OCI-LY1 (cell line): ENCODE data around the gene FXYD4.

Source experiments
- H2AFZ ChIP-seq: fragments of 200-600 bp; sonication (generic), shearing (Covaris generic); 2 replicates; pipeline ENCODE4 v1.6.0; 2014; ENCODE audit warnings: antibody characterized with exemption, mild to moderate bottlenecking, low read length
- H3F3A ChIP-seq: fragments of 200-600 bp; sonication (generic), shearing (Covaris generic); 2 replicates; pipeline ENCODE4 v1.6.0; 2014; ENCODE audit warnings: mild to moderate bottlenecking, antibody characterized with exemption, low read length, moderate library complexity; ENCODE audit not compliant: insufficient read depth
- H3K27ac ChIP-seq: fragments of 200-600 bp; sonication (generic); 2 replicates; pipeline ENCODE4 v1.5.1; 2014; ENCODE audit warnings: low read length, mixed run types, mild to moderate bottlenecking, low read depth; ENCODE audit not compliant: poor library complexity, severe bottlenecking
- H3K27me3 ChIP-seq: fragments of 200-600 bp; sonication (generic); 2 replicates; pipeline ENCODE4 v1.6.0; 2014; ENCODE audit warnings: antibody characterized with exemption, mild to moderate bottlenecking, low read length, moderate library complexity; ENCODE audit not compliant: insufficient read depth
- H3K36me3 ChIP-seq: fragments of 200-600 bp; sonication (generic); 2 replicates; pipeline ENCODE4 v1.6.1; 2014; ENCODE audit warnings: mild to moderate bottlenecking, antibody characterized with exemption, low read length, moderate library complexity, mixed read lengths; ENCODE audit not compliant: insufficient read depth
- H3K4me1 ChIP-seq: fragments of 200-600 bp; sonication (generic); 2 replicates; pipeline ENCODE4 v1.5.1; 2014; ENCODE audit warnings: mild to moderate bottlenecking, low read length, moderate library complexity; ENCODE audit not compliant: insufficient read depth, severe bottlenecking
- H3K4me2 ChIP-seq: fragments of 200-600 bp; sonication (generic), shearing (Covaris generic); 2 replicates; pipeline ENCODE4 v1.6.1; 2014; ENCODE audit warnings: low read length
- H3K4me3 ChIP-seq: fragments of 200-600 bp; sonication (generic); 2 replicates; pipeline ENCODE4 v1.5.1; 2014; ENCODE audit warnings: low read length, low read depth, mild to moderate bottlenecking, mixed read lengths; ENCODE audit not compliant: poor library complexity, severe bottlenecking
- H3K79me2 ChIP-seq: fragments of 200-600 bp; shearing (Covaris generic); 2 replicates; pipeline ENCODE4 v1.6.1; 2016; ENCODE audit warnings: mixed run types, low read length, mixed read lengths; ENCODE audit not compliant: insufficient read depth
- H3K9ac ChIP-seq: fragments of 200-600 bp; sonication (generic), shearing (Covaris generic); 2 replicates; pipeline ENCODE4 v1.6.1; 2014; ENCODE audit warnings: mild to moderate bottlenecking, low read length, mixed read lengths
- H3K9me2 ChIP-seq: fragments of 200-600 bp; sonication (generic), shearing (Covaris generic); 2 replicates; pipeline ENCODE4 v1.6.1; 2014; ENCODE audit warnings: low read depth, mild to moderate bottlenecking, low read length, mixed read lengths
- H3K9me3 ChIP-seq: fragments of 200-600 bp; shearing (Covaris generic); 2 replicates; pipeline ENCODE4 v1.6.1; 2014; ENCODE audit warnings: low read length, mixed read lengths
- H4K20me1 ChIP-seq: fragments of 200-600 bp; sonication (generic), shearing (Covaris generic); 2 replicates; pipeline ENCODE4 v1.6.0; 2016; ENCODE audit warnings: mild to moderate bottlenecking, low read length; ENCODE audit not compliant: insufficient read depth
- EZH2 ChIP-seq: fragments of 200-600 bp; sonication (generic), shearing (Covaris generic); IDR thresholded peaks from 2 replicates; pipeline ENCODE4 v1.8.0; 2017; ENCODE audit warnings: borderline replicate concordance, mixed run types, mild to moderate bottlenecking, antibody characterized with exemption, low read length, moderate library complexity, mixed read lengths
- TF ChIP-seq, protein P1 (sequence below): fragments of 200-600 bp; sonication (generic), shearing (Covaris generic); IDR thresholded peaks from 2 replicates; pipeline ENCODE4 v1.5.1; 2017; ENCODE audit warnings: mild to moderate bottlenecking, antibody characterized with exemption, low read length, moderate library complexity, mixed read lengths

Gene FXYD4

DNA sequence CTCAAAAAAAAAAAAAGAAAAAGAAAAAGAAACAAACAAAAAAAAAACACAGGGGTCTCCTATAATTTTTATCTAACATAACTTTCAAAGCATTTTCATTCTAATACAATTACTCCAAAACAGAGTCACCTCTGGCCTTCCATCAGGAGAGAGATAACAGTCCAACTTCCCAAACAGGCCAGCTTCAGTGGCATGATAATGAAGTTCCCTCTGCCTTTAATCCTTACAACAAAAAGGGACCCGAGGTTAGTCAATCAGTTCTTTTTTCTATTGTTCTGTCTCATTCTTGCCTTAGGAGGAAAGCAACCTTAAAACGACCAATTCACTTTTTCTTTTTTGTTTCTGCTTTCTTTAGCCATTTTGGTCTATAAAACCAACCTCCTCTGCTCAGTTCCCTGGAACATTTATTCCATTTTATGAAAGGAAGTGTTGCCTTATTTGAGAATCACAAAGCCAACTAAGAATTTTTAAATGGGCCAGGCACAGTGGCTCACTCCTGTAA lies 16.5 kb upstream of the FXYD4 start:
- Histone ChIP-seq H3K27ac (no peak overlapping the region), H3K9ac (no peak overlapping the region), H3K27me3 (no peaks in the 10 kb centered on the region; the same call in 1 of the 2 replicates), H3F3A (no peaks in the 10 kb centered on the region), H4K20me1 (no peaks in the 10 kb centered on the region), H3K9me2 (no peaks in the 10 kb centered on the region), H2AFZ (no peak overlapping the region), H3K79me2 (no peaks in the 10 kb centered on the region), H3K4me3 (no peak overlapping the region), H3K4me2 (no peak overlapping the region), H3K9me3 (no peaks in the 10 kb centered on the region), H3K4me1 (no peaks in the 10 kb centered on the region), H3K36me3 (no peaks in the 10 kb centered on the region)
- TF ChIP-seq, protein P1, sequence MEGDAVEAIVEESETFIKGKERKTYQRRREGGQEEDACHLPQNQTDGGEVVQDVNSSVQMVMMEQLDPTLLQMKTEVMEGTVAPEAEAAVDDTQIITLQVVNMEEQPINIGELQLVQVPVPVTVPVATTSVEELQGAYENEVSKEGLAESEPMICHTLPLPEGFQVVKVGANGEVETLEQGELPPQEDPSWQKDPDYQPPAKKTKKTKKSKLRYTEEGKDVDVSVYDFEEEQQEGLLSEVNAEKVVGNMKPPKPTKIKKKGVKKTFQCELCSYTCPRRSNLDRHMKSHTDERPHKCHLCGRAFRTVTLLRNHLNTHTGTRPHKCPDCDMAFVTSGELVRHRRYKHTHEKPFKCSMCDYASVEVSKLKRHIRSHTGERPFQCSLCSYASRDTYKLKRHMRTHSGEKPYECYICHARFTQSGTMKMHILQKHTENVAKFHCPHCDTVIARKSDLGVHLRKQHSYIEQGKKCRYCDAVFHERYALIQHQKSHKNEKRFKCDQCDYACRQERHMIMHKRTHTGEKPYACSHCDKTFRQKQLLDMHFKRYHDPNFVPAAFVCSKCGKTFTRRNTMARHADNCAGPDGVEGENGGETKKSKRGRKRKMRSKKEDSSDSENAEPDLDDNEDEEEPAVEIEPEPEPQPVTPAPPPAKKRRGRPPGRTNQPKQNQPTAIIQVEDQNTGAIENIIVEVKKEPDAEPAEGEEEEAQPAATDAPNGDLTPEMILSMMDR, result no peak
- no peak for TF ChIP-seq EZH2

DNA sequence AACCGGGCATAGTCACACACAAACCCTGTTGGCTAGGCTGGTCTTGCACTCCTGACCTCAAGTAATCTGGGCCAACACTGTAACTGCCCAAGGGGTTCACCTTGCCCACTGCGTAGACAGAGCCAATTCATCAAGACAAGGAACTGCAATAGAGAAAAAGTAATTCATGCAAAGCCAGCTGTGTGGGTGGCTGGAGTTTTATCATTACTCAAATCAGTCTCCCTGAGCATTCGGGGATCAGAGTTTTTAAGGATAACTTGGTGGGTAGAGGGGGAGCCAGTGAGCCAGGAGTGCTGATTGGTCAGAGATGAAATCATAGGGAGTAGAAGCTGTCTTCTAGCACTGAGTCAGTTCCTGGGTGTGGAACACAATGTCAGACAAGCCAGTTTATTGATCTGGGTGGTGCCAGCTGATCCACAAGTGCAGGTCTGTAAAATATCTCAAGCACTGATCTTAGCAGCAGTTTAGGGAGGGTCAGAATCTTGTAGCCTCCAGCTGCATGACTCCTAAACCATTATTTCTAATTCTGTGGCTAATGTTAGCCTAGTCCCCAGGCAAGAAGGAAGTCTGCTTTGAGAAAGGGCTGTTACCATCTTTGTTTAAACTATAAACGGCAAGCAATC lies 15.6 kb upstream of the FXYD4 start:
- H2AFZ ChIP-seq, result no peak overlapping the region
- H3K79me2 ChIP-seq, result no peaks in the 10 kb centered on the region
- H3K4me2 ChIP-seq, result no peak overlapping the region
- H3K9me2 ChIP-seq, result no peaks in the 10 kb centered on the region
- H3K36me3 ChIP-seq, result no peaks in the 10 kb centered on the region
- H4K20me1 ChIP-seq, result no peaks in the 10 kb centered on the region
- H3K27me3 ChIP-seq, result no peaks in the 10 kb centered on the region
- no peaks in the 10 kb centered on the region for H3K9me3 ChIP-seq
- H3K27ac ChIP-seq, result no peak overlapping the region
- no peak overlapping the region for H3K4me3 ChIP-seq
- H3K4me1 ChIP-seq, result no peaks in the 10 kb centered on the region
- no peak overlapping the region for H3K9ac ChIP-seq
- no peaks in the 10 kb centered on the region for H3F3A ChIP-seq
- TF ChIP-seq EZH2, result no peak
- TF ChIP-seq, protein P1, result no peak

DNA sequence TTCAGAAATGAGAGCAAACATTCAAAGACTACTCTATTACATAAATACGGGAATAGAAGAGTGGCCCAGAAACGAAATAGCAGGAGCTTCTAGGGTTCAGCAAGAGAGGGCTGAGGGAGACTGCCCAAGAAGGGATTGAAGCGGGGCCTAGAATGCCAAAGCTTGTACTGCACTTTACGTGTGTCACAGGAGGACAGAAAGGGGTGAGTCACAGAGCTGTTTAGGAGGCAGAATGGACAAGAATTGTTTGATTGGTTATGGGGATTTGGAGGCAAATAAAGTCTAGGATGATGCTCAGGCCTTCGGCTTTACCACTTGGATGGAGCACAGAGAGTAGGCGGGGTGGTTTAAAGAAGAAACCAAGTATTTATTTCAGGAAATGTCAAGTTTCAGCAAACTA lies 11.3 kb upstream of the FXYD4 start:
- no peak for TF ChIP-seq EZH2
- TF ChIP-seq, protein P1, result no peak
- no peak overlapping the region for H3K4me2 ChIP-seq

More for the DNA sequence above, 11.3 kb upstream of the FXYD4 start:
- H2AFZ ChIP-seq, result no peak overlapping the region
- H3K79me2 ChIP-seq, result no peaks in the 10 kb centered on the region
- H3K27me3 ChIP-seq, result no peaks in the 10 kb centered on the region; the same call in 1 of the 2 replicates
- H3K27ac ChIP-seq, result no peak overlapping the region
- no peaks in the 10 kb centered on the region for H3K9me2 ChIP-seq
- H3K9me3 ChIP-seq, result no peaks in the 10 kb centered on the region
- no peaks in the 10 kb centered on the region for H3K36me3 ChIP-seq
- no peaks in the 10 kb centered on the region for H3K4me1 ChIP-seq
- H4K20me1 ChIP-seq, result no peaks in the 10 kb centered on the region
- H3K9ac ChIP-seq, result no peak overlapping the region
- no peak overlapping the region for H3K4me3 ChIP-seq
- no peaks in the 10 kb centered on the region for H3F3A ChIP-seq
